ENCODE data around the gene RBMS3.

The RBMS3 gene

DNA sequence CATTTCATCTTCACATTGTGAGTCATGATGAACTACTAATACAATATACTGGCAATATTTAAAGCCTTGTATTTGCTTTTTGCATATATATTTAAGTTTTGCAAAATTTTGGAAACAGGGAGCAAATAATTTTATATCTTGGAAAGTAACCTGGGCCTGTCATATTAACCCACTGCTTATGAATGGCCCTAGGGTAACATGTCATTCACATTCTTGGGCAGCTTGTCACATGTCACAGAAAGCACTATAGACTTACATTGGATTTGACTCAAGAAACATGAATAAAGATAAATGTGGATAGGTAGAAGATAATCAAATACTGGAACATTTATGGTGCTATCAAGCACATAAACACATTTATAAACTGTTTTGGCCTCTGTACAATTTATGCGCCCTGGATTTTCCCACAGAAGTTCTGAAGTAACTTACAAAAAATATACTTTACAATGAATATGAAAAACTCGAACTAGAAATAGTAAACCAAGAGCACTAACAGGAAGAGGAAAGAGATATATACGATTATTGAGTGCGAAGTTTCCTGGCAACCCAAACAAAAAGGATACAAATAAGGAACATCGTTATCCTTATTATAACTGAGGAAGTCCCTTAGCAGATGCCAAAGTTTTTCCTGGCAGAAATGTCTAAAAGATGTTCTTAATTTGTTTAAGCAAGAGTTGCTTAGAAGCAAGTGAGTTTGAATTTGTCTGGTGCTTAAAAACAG is 257.2 kb downstream of the RBMS3 start:
- no peak for DNase-seq

- DNase-seq, result no peak
These were observed 257.7 kb downstream of the RBMS3 start for GRCh38 chr3:29538610-29538958.

- DNase-seq, result no peak
These were observed 259.7 kb downstream of the RBMS3 start for GRCh38 chr3:29540544-29540943.

- DNase-seq, result no peak
These were observed 264.0 kb downstream of the RBMS3 start for GRCh38 chr3:29544701-29545363.

GRCh38 chr3:29545615-29546014 is 264.7 kb downstream of the RBMS3 start:
- no peak for DNase-seq

- no peak for DNase-seq
These were observed 271.2 kb downstream of the RBMS3 start for GRCh38 chr3:29552051-29552450.

DNA sequence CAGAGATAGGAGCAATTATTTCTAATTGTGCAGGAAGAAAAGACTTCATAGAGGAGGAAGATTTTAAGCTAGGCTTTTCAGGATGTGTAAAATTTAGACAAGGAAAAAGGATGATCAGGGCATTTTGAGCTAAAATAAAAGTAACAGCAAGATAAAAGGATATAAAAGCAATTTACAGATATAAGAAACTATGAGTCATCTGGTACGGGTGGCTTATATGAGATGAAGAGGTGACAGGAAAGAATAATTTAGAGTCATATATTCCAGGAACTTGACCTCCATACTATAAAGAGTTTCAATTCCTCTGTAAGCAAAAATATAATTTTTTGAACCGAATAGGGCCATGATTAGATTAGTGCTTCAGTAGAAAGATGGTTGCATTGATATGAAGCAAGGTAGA is 273.7 kb downstream of the RBMS3 start:
- no peak for DNase-seq

DNA sequence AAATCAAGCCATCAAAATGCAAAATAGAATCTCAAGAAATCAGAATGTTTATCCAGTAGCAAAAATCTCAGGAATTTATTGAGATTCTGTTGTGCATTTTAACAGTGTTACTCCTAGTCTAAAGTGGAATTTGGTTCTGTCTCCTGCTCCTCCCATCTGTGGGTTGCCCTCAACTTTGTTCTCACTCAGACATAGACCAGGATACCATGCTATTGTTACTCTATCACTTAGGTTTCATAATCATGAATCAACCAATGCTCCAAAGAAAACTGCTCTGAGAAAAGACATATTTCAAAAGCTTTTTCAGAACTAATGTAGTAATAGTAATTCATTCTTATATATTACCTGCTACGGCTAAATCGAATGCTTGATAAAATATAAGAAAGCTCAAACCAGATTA is 274.7 kb downstream of the RBMS3 start:
- no peak for DNase-seq

DNA sequence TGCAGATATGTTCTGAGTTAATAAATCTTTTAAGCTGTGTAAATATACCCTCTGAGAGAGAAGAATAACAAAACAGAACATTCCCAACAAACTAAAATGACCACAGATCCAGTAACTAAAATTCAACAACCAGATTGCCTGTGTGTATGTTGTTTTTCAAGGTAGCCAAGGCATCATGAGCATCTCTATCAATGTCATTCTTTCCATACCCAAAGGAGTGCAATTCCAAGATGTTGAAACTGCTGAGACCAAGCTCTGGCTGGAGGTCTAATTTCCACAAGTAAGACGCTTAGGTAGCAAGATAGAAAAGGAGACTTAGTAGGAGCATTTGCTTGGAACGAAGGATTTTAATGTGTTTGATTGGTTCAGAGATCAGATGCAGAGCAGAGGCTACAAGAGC is 276.3 kb downstream of the RBMS3 start:
- DNase-seq, result no peak

DNA sequence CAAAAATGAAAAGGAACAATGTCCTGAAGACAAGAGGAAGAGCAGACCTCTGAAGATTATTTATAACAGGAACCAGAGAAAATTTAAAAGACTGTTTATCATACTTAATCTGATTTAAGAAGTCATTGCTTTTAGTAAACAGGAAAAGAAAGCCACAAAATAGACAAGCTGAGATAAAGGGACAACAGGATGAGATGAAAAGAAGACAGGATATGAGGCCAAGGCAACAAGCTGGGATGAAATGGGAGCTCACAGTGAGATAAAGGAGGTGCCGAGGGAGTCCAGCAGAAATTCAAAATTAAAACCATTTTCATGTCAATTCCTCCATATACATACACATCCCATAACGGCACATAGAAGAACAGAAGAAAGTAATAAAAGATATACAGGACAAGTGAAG is 277.0 kb downstream of the RBMS3 start:
- no peak for DNase-seq

- DNase-seq, result no peak
These were observed 279.0 kb downstream of the RBMS3 start for GRCh38 chr3:29559741-29560465.

GRCh38 chr3:29561651-29562149 is 280.8 kb downstream of the RBMS3 start:
- DNase-seq, result no peak

GRCh38 chr3:29565236-29565635 is 284.4 kb downstream of the RBMS3 start:
- DNase-seq, result no peak

DNA sequence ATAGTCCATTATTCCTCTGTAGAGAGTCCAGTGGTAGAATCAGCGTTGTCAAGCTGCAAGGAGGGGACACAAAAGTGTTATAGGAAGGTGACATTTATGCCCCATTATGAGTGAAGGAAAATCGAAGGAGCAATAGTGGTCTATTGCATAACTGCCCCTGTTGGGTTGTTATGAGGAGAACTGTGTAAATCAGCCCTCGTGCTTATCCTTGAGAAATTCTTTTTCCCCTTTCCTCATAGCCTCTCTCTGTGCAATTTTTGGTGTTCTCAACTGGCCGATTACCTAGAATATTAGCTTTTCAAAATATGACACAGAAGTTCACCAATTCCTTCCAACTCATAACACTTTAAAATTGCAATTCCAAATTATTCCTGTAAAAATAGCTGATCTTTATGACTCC is 286.6 kb downstream of the RBMS3 start:
- DNase-seq, result no peak

- no peak for DNase-seq
These were observed 287.5 kb downstream of the RBMS3 start for GRCh38 chr3:29568355-29568754.

GRCh38 chr3:29576181-29576580 is 295.3 kb downstream of the RBMS3 start:
- no peak for DNase-seq

GRCh38 chr3:29576675-29577074 is 295.8 kb downstream of the RBMS3 start:
- DNase-seq, result no peak

GRCh38 chr3:29577250-29577649 is 296.4 kb downstream of the RBMS3 start:
- DNase-seq, result no peak

DNA sequence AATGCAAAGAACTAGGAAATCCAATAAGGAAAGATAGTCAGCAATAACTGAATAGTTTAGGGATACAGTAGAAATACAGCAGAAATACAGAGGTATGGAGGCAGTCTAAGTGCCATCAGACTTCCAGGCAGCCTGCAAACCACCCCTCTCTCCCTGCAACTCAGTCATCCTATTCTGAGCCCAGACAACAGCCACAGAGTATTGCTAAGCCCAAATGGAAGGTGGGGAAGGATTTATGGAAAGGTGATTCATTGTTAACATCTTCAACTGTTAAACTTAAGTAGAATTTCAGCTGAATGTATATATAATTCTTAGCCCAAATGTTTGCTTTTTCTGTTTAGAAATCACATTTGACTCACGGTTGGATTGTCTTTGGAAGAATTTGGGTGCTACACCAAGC is 300.4 kb downstream of the RBMS3 start:
- no peak for DNase-seq

DNA sequence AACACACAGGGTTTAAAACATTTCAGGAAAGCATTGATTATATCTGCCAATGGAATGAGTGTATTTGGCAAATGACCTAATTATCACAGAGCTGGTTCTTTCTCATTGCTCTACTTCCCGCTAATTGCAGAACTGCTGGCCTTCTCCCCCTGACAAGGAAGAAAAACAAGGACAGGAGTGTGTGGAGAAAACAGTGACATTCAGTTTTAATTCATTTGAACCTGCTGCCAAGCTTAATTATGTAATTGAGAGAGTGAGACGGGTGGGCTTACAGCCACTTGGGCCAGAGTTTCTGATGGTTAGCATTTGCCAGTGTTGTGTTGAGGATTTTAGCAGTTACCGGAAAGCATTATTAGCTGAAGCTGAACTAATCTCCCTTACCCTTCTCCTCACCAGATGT is 301.4 kb downstream of the RBMS3 start:
- DNase-seq, result no peak

DNA sequence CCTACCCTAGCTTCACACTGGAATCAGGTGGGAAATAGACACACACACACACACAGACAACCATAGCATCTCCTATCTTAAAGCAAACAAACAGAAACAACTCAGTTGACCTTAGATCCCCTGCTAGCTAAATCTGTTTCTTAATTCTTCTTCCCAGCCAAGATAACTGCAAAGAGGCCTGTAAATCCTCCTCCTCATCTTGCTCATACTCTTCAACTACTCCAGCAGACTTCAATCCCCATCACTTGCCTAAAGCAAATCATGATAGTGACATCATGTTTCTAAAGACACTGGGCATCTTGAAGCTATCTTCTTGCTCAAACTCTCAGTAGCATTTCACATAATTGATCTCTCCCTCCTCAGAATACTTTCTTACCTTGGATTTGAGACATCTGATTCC is 303.0 kb downstream of the RBMS3 start:
- DNase-seq, result no peak

DNA sequence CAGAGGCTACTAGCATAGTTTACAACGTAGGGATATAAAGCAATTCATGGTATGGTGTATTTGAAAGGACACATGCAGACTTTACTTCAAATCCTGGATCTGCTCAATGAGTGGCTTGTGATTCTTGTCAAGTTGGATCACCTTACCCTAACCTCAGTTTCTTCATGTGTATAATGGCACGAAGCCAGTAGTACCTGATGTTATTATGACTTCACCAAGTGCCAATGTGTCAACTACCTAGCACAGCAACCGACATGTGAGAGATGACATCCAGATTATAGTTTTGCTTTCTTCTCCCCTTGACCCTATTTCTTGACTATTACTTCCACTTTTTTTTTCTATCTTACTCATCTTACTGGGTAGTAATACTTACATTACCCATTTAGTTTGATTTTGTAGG is 304.5 kb downstream of the RBMS3 start:
- DNase-seq, result no peak

DNA sequence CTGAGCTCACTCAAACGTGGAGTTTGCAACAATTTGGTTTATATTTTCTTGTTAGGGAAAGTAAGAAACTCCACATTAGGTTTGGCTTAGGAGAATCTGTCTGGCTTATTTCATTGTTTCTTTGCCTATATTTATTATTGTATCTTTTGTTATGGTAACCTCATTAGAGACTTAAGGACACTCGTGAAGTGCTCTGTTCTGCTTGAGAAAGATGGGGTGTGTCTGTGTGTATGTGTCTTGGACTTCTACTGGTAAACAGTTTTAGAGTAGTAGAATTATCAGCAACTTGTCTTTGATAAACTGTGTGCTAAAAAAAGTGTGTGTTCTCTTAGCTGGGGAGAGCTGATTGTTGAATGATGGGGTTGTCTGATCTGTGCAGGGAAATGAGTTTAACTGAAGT is 306.5 kb downstream of the RBMS3 start:
- DNase-seq, result no peak

DNA sequence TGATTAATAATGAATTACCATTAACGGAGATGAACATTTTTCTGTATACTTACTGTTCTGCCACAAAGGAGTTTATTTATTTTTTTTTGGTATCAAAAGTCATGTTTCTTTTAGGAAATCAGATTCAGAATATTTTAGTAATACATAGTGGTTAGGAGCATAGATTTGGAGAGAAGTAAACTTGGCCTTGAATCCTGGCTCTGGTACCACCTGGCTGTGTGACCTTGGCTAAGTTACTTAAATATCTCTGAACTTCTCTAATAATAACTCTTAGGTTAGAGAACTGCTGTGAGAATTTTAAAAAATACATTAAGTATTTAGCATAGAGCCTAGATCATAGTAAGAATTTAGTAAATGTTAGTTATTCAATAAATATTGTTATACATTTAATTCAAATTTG is 309.1 kb downstream of the RBMS3 start:
- no peak for DNase-seq

Data from hematopoietic multipotent progenitor cell treated with erythropoietin and hydrocortisone succinate and interleukin-3 and kit ligand, for 4 days (in vitro differentiated cells).